Bronchial epithelial cell (primary cell): ENCODE measurements around the gene KRTAP5-4. TPM values are rescaled to one million over a fixed set of nuclear protein-coding genes. Genes with fewer than 3 reads are reported as not detected.
"Not testable (repeated sequence)": the region's sequence is repeated elsewhere in the genome, so short reads cannot be mapped to it uniquely, and the experiment has no call there.

Experiments used
- DNase-seq: peaks from one replicate; pipeline ENCODE4 v3.0.0-alpha.2; 2010; ENCODE audit warnings: low read depth
- FAIRE-seq: peaks from 2 replicates; lab custom pipeline; 2011; peaks lifted over from hg19 to GRCh38; lab: Jason Lieb, UNC
- H3K27me3 ChIP-seq: 2 replicates; pipeline ENCODE4 v1.5.1; 2011; ENCODE audit warnings: low read length; ENCODE audit not compliant: control insufficient read depth, insufficient read depth
- H3K36me3 ChIP-seq: 2 replicates; pipeline ENCODE4 v1.5.1; 2011; ENCODE audit warnings: low read length; ENCODE audit not compliant: control insufficient read depth, insufficient read depth
- H3K4me3 ChIP-seq: 2 replicates; pipeline ENCODE4 v1.5.1; 2011; ENCODE audit warnings: mild to moderate bottlenecking, low read depth, low read length, control low read depth
- total RNA-seq: library from RNA; depleted of rRNA; stranded (reverse); fragments of >200 nt; gene quantifications from 2 replicates; pipeline ENCODE4 v1.2.1, GENCODE V29; 2014
- TF ChIP-seq, protein P1 (sequence below): IDR thresholded peaks from 2 replicates; pipeline ENCODE4 v1.5.1; 2011; ENCODE audit warnings: mild to moderate bottlenecking, moderate library complexity, low read length, control low read depth, inconsistent platforms; ENCODE audit not compliant: insufficient read depth, severe bottlenecking

Gene KRTAP5-4, protein sequence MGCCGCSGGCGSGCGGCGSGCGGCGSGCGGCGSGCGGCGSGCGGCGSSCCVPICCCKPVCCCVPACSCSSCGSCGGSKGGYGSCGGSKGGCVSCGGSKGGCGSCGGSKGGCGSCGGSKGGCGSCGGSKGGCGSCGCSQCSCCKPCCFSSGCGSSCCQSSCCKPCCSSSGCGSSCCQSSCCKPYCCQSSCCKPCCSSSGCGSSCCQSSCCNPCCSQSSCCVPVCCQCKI
- total RNA-seq: not detected in 2 replicates

DNA sequence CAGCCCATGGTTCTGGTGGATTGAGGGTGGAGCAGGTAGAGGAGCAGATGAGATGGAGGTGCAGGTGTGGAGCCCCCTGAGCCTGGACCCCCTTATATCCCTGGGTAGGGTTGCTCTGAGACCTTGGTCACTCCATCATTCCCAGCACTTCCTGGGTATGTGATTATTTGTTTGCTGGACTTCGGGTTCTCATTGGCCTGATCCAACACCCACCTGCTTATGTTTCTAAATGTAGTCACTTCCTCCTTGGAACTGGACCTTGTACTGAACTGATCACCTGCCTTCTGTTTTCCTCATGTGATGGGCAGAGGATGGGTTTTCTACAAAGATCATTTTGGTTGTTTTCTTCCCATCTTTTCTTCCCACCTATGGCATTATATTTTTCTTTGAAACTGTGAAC is at the start of gene KRTAP5-4:
Gene KRTAP5-4, minus strand, starts transcription at position 53 of the 400 bp plus-strand sequence. Its CDS starts 45 bp downstream, at position 8.
- no peak for DNase-seq
- H3K36me3 ChIP-seq: no peaks in the 10 kb centered on the region
- H3K4me3 ChIP-seq: no peak within 1 kb of the TSS
- TF ChIP-seq, protein P1, sequence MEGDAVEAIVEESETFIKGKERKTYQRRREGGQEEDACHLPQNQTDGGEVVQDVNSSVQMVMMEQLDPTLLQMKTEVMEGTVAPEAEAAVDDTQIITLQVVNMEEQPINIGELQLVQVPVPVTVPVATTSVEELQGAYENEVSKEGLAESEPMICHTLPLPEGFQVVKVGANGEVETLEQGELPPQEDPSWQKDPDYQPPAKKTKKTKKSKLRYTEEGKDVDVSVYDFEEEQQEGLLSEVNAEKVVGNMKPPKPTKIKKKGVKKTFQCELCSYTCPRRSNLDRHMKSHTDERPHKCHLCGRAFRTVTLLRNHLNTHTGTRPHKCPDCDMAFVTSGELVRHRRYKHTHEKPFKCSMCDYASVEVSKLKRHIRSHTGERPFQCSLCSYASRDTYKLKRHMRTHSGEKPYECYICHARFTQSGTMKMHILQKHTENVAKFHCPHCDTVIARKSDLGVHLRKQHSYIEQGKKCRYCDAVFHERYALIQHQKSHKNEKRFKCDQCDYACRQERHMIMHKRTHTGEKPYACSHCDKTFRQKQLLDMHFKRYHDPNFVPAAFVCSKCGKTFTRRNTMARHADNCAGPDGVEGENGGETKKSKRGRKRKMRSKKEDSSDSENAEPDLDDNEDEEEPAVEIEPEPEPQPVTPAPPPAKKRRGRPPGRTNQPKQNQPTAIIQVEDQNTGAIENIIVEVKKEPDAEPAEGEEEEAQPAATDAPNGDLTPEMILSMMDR: no peak
- FAIRE-seq: no peak
- H3K27me3 ChIP-seq: peaks cover 5% of the 10 kb centered on the region

DNA sequence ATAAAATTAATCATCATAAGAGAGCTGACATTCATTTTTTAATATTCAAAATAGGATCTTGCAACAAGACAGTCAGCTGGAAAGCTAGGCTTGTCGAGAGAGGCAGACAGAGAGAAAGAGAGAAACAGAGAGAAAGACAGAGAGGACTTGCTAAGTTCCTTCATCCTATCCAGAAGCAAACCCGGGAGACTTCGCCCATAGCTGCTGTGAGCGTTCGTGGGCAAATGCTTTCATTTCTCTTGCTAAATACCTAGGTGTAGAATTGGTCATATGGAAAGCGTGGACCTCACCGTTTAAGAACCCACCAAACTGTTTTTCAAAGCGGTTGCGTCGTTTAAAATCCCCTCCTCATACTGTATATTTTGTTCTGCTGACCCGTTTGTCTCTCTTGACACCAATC is 49.7 kb upstream of the KRTAP5-4 start:
- FAIRE-seq: no peak
- no peak for DNase-seq
- Histone ChIP-seq H3K4me3 (no peak overlapping the region), H3K27me3 (no peaks in the 10 kb centered on the region), H3K36me3 (no peaks in the 10 kb centered on the region)
- TF ChIP-seq, protein P1: no peak

DNA sequence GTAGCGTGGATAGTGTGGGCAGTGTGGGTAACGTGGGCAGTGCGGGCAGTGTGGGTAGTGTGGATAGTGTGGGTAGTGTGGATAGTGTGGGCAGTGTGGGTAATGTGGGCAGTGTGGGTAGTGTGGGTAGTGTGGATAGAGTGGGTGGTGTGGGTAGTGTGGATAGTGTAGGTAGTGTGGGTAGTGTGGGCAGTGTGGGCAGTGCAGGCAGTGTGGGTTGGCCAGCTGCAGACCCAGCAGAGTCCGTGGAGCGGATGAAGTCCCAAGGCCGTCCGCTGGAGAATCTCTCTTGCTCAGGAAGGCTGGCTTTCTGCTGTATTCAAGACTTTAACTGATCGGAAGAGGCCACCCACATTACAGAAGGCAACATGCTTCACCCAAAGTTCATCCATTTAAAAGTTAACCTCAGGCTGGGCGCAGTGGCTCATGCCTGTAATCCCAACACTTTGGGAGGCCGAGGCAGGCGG is 49.0 kb upstream of the KRTAP5-4 start:
- H3K36me3 ChIP-seq: no peaks in the 10 kb centered on the region
- FAIRE-seq: no peak
- H3K27me3 ChIP-seq: no peaks in the 10 kb centered on the region
- TF ChIP-seq, protein P1: no peak
- DNase-seq: no peak
- no peak overlapping the region for H3K4me3 ChIP-seq

DNA sequence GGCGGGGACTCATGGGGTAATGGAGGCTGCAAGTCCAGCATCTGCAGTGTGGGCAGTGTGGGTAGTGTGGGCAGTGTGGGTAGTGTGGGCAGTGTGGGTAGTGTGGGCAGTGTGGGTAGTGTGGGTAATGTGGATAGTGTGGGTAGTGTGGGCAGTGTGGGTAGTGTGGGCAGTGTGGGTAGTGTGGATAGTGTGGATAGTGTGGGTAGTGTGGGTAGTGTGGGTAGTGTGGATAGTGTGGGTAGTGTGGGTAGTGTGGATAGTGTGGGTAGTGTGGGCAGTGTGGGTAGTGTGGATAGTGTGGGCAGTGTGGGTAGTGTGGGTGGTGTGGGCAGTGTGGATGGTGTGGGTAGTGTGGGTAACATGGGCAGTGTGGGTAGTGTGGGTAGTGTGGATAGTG is 48.5 kb upstream of the KRTAP5-4 start:
- H3K27me3 ChIP-seq, H3K36me3 ChIP-seq, DNase-seq, H3K4me3 ChIP-seq: not testable (repeated sequence)
- FAIRE-seq: peak; percentile 100

DNA sequence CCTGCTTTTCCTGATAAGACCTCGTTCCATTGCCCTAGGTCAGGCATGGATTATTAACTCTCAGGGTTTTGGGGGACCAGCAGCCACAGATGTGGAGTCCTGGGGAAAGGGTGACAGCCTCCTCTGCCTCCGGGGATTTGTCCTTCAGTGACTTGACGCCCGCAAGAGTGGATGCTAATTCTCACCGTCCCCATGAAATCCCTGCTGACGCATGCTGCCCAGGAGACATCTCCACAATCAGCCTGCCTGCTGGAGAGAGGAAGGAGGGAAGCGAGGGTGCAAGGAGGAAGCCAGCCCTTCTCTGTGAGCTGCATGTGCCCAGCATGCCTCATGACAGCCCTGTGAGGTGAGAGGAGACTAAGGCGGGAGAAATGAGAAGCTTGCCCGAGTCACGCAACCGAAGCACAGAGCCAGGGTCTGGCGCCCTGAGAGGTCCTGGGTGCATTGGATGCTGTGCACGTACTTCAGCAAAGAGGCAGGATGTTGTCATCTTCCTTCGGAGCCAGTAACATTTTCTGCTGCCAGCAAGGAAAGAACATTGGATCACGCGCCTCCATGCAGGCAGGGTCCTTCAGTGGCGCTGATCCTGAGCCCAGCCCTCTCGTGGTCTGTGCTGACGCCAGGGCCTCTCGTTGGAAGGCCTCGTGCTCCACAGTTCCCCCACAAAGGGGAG is 47.7 kb upstream of the KRTAP5-4 start:
- DNase-seq: no peak
- TF ChIP-seq, protein P1: no peak
- no peak overlapping the region for H3K4me3 ChIP-seq
- no peaks in the 10 kb centered on the region for H3K36me3 ChIP-seq
- H3K27me3 ChIP-seq: no peaks in the 10 kb centered on the region
- no peak for FAIRE-seq

DNA sequence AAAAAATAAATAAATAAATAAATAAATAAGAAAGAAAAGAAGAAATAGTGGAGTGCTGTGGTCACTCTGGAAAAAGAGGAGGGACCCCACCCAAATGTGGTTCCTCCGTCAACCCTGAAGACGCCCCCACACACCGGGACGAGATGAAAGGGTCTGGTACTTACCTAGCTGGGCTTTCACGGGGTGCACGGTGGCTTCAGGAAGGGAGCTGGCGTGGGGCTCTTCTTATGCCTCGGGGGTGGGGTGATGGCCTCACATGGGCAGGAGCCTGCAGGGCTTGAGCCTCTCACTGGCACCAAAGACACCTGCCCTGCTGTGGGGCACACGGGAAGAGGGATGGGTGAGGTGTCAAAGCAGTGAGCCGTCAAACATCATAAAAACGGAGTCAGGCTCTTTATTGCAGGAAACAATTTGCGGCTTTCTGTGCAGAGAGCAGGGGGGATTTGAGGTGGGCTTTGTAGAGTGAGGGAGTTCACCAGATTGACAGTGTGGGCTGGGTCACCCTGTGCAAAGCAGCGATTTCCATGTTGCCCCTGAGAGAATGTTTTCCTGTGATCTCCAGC is 47.1 kb upstream of the KRTAP5-4 start:
- no peak for DNase-seq
- no peaks in the 10 kb centered on the region for H3K36me3 ChIP-seq
- TF ChIP-seq, protein P1: no peak
- no peaks in the 10 kb centered on the region for H3K27me3 ChIP-seq
- no peak for FAIRE-seq
- H3K4me3 ChIP-seq: no peak overlapping the region
